H1 (cell line): ENCODE data around the gene MPC1. TPM values are rescaled to one million over a fixed set of nuclear protein-coding genes. Genes with fewer than 3 reads are reported as not detected.

Experiments used
- CTCF ChIA-PET: fragments of 300-600 bp; sonication (Branson Sonifier 250); formaldehyde crosslinking; loops from one replicate; lab custom pipeline; 2021; ENCODE audit not compliant: partially characterized antibody; lab: Charles Lee
- POLR2A ChIA-PET: fragments of 300-600 bp; sonication (Branson Sonifier 250); formaldehyde crosslinking; loops from one replicate; lab custom pipeline; 2021; ENCODE audit warnings: inconsistent platforms; ENCODE audit not compliant: partially characterized antibody; lab: Charles Lee
- DNase-seq, 2 experiments: peaks; one replicate each; pipeline versions ENCODE4 v3.0.0 to v3.0.0-alpha.2; 2010 to 2022; ENCODE audit warnings: low spot score in 2 of 2, low read depth in 1 of 2, mixed read lengths in 1 of 2
- FAIRE-seq: peaks from 2 replicates; lab custom pipeline; 2011; peaks lifted over from hg19 to GRCh38; lab: Jason Lieb, UNC
- H2AFZ ChIP-seq: 2 replicates; pipeline ENCODE4 v1.8.1; 2012; ENCODE audit warnings: low read length, inconsistent platforms
- H2AK5ac ChIP-seq: 2 replicates; pipeline ENCODE4 v1.6.1; 2013; ENCODE audit warnings: low read depth, low read length
- H2BK120ac ChIP-seq: replicated peaks from 2 replicates; pipeline ENCODE3; 2013; ENCODE audit warnings: low read depth, low read length, inconsistent platforms
- H2BK12ac ChIP-seq: 2 replicates; pipeline ENCODE4 v1.6.1; 2013; ENCODE audit warnings: low read depth, low read length
- H2BK15ac ChIP-seq: 2 replicates; pipeline ENCODE4 v1.6.1; 2013; ENCODE audit warnings: low read length
- H2BK20ac ChIP-seq: 2 replicates; pipeline ENCODE4 v1.6.1; 2013; ENCODE audit warnings: low read length
- H2BK5ac ChIP-seq: 2 replicates; pipeline ENCODE4 v1.6.1; 2013; ENCODE audit warnings: low read depth, low read length
- H3K14ac ChIP-seq: 2 replicates; pipeline ENCODE4 v1.6.1; 2013; ENCODE audit warnings: inconsistent platforms; ENCODE audit not compliant: insufficient read length
- H3K18ac ChIP-seq: 2 replicates; pipeline ENCODE4 v1.6.1; 2013; ENCODE audit warnings: low read length; ENCODE audit errors: extremely low read depth
- H3K23ac ChIP-seq: 2 replicates; pipeline ENCODE4 v1.6.1; 2013; ENCODE audit warnings: inconsistent platforms; ENCODE audit not compliant: insufficient read length
- H3K23me2 ChIP-seq: 2 replicates; pipeline ENCODE4 v1.6.1; 2013; ENCODE audit warnings: low read depth, low read length
- H3K27ac ChIP-seq: 2 replicates; pipeline ENCODE4 v1.6.1; 2011; ENCODE audit warnings: low read depth, low read length, inconsistent platforms
- H3K27me3 ChIP-seq, 4 experiments: replicated peaks in 1 of 4; 1 replicate in 1 of 4; 2 replicates in 3 of 4; pipeline versions ENCODE4 v1.6.1 to v1.8.1; 2011 to 2013; ENCODE audit warnings: low read length in 3 of 4, mild to moderate bottlenecking in 3 of 4, inconsistent platforms in 2 of 4, mixed read lengths in 2 of 4, moderate library complexity in 1 of 4; ENCODE audit not compliant: control insufficient read depth in 3 of 4, insufficient read depth in 3 of 4; ENCODE audit errors: extremely low read depth in 1 of 4
- H3K36me3 ChIP-seq, 4 experiments: 2 replicates each; pipeline versions ENCODE4 v1.6.1 to v1.8.1; 2011 to 2013; ENCODE audit warnings: mild to moderate bottlenecking in 4 of 4, low read length in 3 of 4, moderate library complexity in 2 of 4, control low read depth in 1 of 4, inconsistent platforms in 1 of 4; ENCODE audit not compliant: insufficient read depth in 4 of 4, control insufficient read depth in 2 of 4
- H3K4ac ChIP-seq: replicated peaks from 2 replicates; pipeline ENCODE3; 2013; ENCODE audit warnings: low read length, low read depth, mixed read lengths, inconsistent platforms; ENCODE audit not compliant: insufficient read length
- H3K4me1 ChIP-seq, 4 experiments: replicated peaks in 1 of 4; 1 replicate in 1 of 4; 2 replicates in 3 of 4; pipeline versions ENCODE4 v1.6.1 to v1.8.1; 2011 to 2013; ENCODE audit warnings: low read length in 3 of 4, inconsistent platforms in 2 of 4, mixed read lengths in 1 of 4; ENCODE audit not compliant: insufficient read depth in 4 of 4, control insufficient read depth in 3 of 4
- H3K4me2 ChIP-seq, 2 experiments: 2 replicates each; pipeline versions ENCODE4 v1.6.1 to v1.8.1; 2011 to 2013; ENCODE audit warnings: low read depth in 2 of 2, low read length in 2 of 2, control low read depth in 1 of 2, inconsistent platforms in 1 of 2, mild to moderate bottlenecking in 1 of 2; ENCODE audit not compliant: insufficient read depth in 1 of 2
- H3K4me3 ChIP-seq, 4 experiments: fragments of 200-600, 300-600 bp in 1 of 4; sonication (generic), shearing (Covaris generic), sonication (Bioruptor Twin) in 1 of 4; 2 replicates each; pipeline versions ENCODE4 v1.5.1 to v1.8.1; 2011 to 2016; ENCODE audit warnings: low read length in 4 of 4, low read depth in 3 of 4, control low read depth in 2 of 4, inconsistent platforms in 2 of 4, mild to moderate bottlenecking in 2 of 4, mixed read lengths in 1 of 4, moderate library complexity in 1 of 4; ENCODE audit not compliant: insufficient read depth in 2 of 4; ENCODE audit errors: extremely low read depth in 1 of 4
- H3K56ac ChIP-seq: replicated peaks from 2 replicates; pipeline ENCODE3; 2013; ENCODE audit warnings: low read depth, mild to moderate bottlenecking, mixed read lengths, low read length, inconsistent platforms; ENCODE audit not compliant: insufficient read length
- H3K79me1 ChIP-seq: 2 replicates; pipeline ENCODE4 v1.6.1; 2013; ENCODE audit warnings: low read depth, low read length, control low read depth
- H3K79me2 ChIP-seq, 2 experiments: 2 replicates each; pipeline versions ENCODE4 v1.6.1 to v1.8.1; 2012 to 2013; ENCODE audit warnings: low read length in 2 of 2, mild to moderate bottlenecking in 2 of 2, inconsistent platforms in 1 of 2; ENCODE audit not compliant: insufficient read depth in 2 of 2, control insufficient read depth in 1 of 2
- H3K9ac ChIP-seq, 4 experiments: replicated peaks in 1 of 4; 1 replicate in 1 of 4; 2 replicates in 3 of 4; pipeline versions ENCODE4 v1.6.1 to v1.8.1; 2011 to 2013; ENCODE audit warnings: low read depth in 3 of 4, low read length in 3 of 4, control low read depth in 2 of 4, mild to moderate bottlenecking in 2 of 4, moderate library complexity in 2 of 4, inconsistent platforms in 1 of 4; ENCODE audit errors: extremely low read depth in 1 of 4
- H3K9me3 ChIP-seq, 2 experiments: 2 replicates each; pipeline versions ENCODE4 v1.6.1 to v1.8.1; 2012 to 2013; ENCODE audit warnings: mild to moderate bottlenecking in 2 of 2, moderate library complexity in 2 of 2, control low read depth in 1 of 2, inconsistent platforms in 1 of 2, low read depth in 1 of 2, low read length in 1 of 2, mixed read lengths in 1 of 2; ENCODE audit not compliant: insufficient read depth in 2 of 2
- H4K20me1 ChIP-seq, 2 experiments: replicated peaks in 1 of 2; 2 replicates each; pipeline versions ENCODE3 to v1.8.1; 2011 to 2013; ENCODE audit warnings: inconsistent platforms in 2 of 2, low read length in 2 of 2, mild to moderate bottlenecking in 1 of 2; ENCODE audit not compliant: insufficient read depth in 2 of 2, control insufficient read depth in 1 of 2
- H4K5ac ChIP-seq: 2 replicates; pipeline ENCODE4 v1.6.1; 2013; ENCODE audit warnings: low read length, low read depth, mixed read lengths, inconsistent platforms; ENCODE audit not compliant: insufficient read length
- H4K8ac ChIP-seq: 2 replicates; pipeline ENCODE4 v1.8.0; 2013; ENCODE audit warnings: mild to moderate bottlenecking, moderate library complexity, low read length, inconsistent platforms; ENCODE audit not compliant: insufficient read depth; ENCODE audit errors: extremely low read depth
- H4K91ac ChIP-seq: replicated peaks from 2 replicates; pipeline ENCODE3; 2013; ENCODE audit warnings: low read length, mixed read lengths, inconsistent platforms; ENCODE audit not compliant: insufficient read length
- KDM5A ChIP-seq: fragments of 200-600 bp; IDR thresholded peaks from 2 replicates; pipeline ENCODE4 v1.7.1; 2012; ENCODE audit warnings: mild to moderate bottlenecking, low read length, inconsistent platforms, mixed read lengths
- POLR2A ChIP-seq, 2 experiments: IDR thresholded peaks; 1 replicate in 1 of 2; 2 replicates in 1 of 2; pipeline ENCODE4 v1.6.1; 2011; ENCODE audit warnings: low read depth in 2 of 2, low read length in 2 of 2, mild to moderate bottlenecking in 2 of 2; ENCODE audit errors: control extremely low read depth in 1 of 2
- RBBP5 ChIP-seq: IDR thresholded peaks from 2 replicates; pipeline ENCODE4 v1.7.1; 2012; ENCODE audit warnings: low read depth, mild to moderate bottlenecking, inconsistent platforms, low read length, moderate library complexity, borderline replicate concordance
- SIX5 ChIP-seq: IDR thresholded peaks from 2 replicates; pipeline ENCODE4 v1.6.1; 2011; ENCODE audit warnings: mild to moderate bottlenecking, low read depth, low read length
- WGBS, 2 experiments: shearing (Covaris generic) in 1 of 2; methylation state at CpG; one replicate each; pipeline versions ENCODE4 v1.1.6 to v1.1.7; 2013 to 2015; ENCODE audit warnings: low lambda C conversion rate in 2 of 2, mixed read lengths in 2 of 2, inconsistent platforms in 1 of 2, low coverage in 1 of 2, missing lambda C conversion rate in 1 of 2; ENCODE audit not compliant: insufficient replicate concordance in 2 of 2, insufficient coverage in 1 of 2, insufficient read length in 1 of 2; ENCODE audit errors: extremely low coverage in 1 of 2, missing lambda C conversion rate in 1 of 2; 5-methylcytosine and 5-hydroxymethylcytosine counted together
- polyA plus RNA-seq, 7 experiments: library from polyadenylated mRNA; depleted of rRNA in 3 of 7; stranded (reverse) in 5 of 7; unstranded in 2 of 7; fragments of >200 nt in 5 of 7; fragments of 200-250 nt in 2 of 7; gene quantifications; 1 replicate in 5 of 7; 2 replicates in 1 of 7; 4 replicates in 1 of 7; pipeline versions ENCODE4 v1.2.1 to v1.2.3, GENCODE V29; 2011 to 2013; ENCODE audit warnings: missing spikeins in 2 of 7, mixed read lengths in 2 of 7
- total RNA-seq: library from RNA; stranded (reverse); fragmentation: NEBNext Ultra II Directional; extraction: Animal tissue kit (Norgen Biotek cat#: 25700); gene quantifications from 2 replicates; pipeline ENCODE4 v1.2.1, GENCODE V29; 2021

MPC1 gene
- total and polyA plus RNA-seq, 2 of the 8 experiments (the other 6 are each of a cell fraction or from before 2014, with no cell fraction given), result 10.2 to 12.6 TPM

DNA sequence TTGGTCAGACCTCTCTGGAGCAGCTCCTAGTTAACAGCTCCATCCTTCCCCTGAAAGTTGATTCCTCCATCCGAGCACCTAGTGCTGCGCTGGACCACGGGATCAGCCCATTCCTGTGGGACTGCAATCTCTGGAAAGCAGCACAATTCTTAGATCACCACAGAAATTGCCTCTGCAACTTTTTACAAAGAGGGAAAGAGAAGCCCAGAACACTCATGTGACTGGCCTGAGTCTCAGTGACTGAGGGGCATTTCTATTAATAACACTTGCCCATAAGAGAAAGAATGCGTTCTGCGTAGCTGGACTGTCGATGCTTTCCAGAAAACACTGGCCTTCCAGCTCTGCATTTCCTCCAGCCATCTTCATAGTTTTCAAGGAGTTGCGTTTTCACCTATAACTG is 18.3 kb downstream of the MPC1 start:
- FAIRE-seq (no peak), DNase-seq (no peak)
- no peaks in the 10 kb centered on the region; a peak in 1 of 4 replicates for H3K9me3 ChIP-seq
- no peak overlapping the region for H3K56ac ChIP-seq
- peaks cover 2 to 18% (median 13%) of the 10 kb centered on the region in 4 experiments; a peak in 6 of 7 replicates for H3K4me1 ChIP-seq
- H3K23ac ChIP-seq, result no peak overlapping the region
- H3K27me3 ChIP-seq, result no peaks in the 10 kb centered on the region
- peak overlapping the region; percentile 85; the same call in 1 of the 2 replicates for H2BK12ac ChIP-seq
- H3K36me3 ChIP-seq, result no peaks in the 10 kb centered on the region
- peak overlapping the region; percentile 92 for H3K18ac ChIP-seq
- H2AFZ ChIP-seq, result 0 out of 2 replicates have a peak overlapping the region, but pooled peaks have one; percentile 58
- H4K5ac ChIP-seq, result peak overlapping the region; percentile 84
- TF ChIP-seq KDM5A (no peak), RBBP5 (no peak), POLR2A (IDR thresholded peaks at IDR 0.05; ENCODE audit: control extremely low read depth in 1 of 2, low read depth in 2 of 2, low read length in 2 of 2) (no peak), SIX5 (no peak)
- H2AK5ac ChIP-seq, result 0 out of 2 replicates have a peak overlapping the region, but pooled peaks have one; percentile 71
- H3K4ac ChIP-seq, result peak overlapping the region; percentile 24
- ChIA-PET POLR2A (interaction anchor here (1.0 to 2.3 kb wide), 5 partner anchors 8 to 23 kb away, joined by 3 to 7 read pairs (median 3); no protein-coding TSS in a partner anchor), CTCF (interaction anchor here (0.7 to 3.0 kb wide), 6 partner anchors 9 to 244 kb away, joined by 3 to 8 read pairs (median 4); no protein-coding TSS in a partner anchor)
- peak overlapping the region; percentile 75 for H2BK120ac ChIP-seq
- peak overlapping the region; percentile 22 for H4K91ac ChIP-seq
- peak overlapping the region; percentile 92; the same call in 1 of the 2 replicates for H2BK5ac ChIP-seq
- H4K20me1 ChIP-seq, result no peaks in the 10 kb centered on the region
- H2BK15ac ChIP-seq, result no peak overlapping the region
- H3K23me2 ChIP-seq, result no peaks in the 10 kb centered on the region
- 78% methylated on average over 7 of the region's 7 CpGs; no CpG with 5 or more reads in 1 of the 2 experiments for WGBS, 2 experiments
- H3K4me2 ChIP-seq, result no peak overlapping the region; a peak in 1 of 4 replicates
- H3K79me2 ChIP-seq, result no peaks in the 10 kb centered on the region
- H3K27ac ChIP-seq, result peak overlapping the region; percentile 56; the same call in 1 of the 2 replicates
- peak overlapping the region in 1 of 4 experiments; percentile 45; a peak in 1 of 8 replicates for H3K4me3 ChIP-seq
- H3K79me1 ChIP-seq, result no peaks in the 10 kb centered on the region
- peak overlapping the region; percentile 74; the same call in 1 of the 2 replicates for H2BK20ac ChIP-seq
- no peak overlapping the region for H4K8ac ChIP-seq
- H3K14ac ChIP-seq, result no peak overlapping the region
- H3K9ac ChIP-seq, result no peak overlapping the region
